ENCODE data around the gene SAT2.

SAT2 gene

DNA sequence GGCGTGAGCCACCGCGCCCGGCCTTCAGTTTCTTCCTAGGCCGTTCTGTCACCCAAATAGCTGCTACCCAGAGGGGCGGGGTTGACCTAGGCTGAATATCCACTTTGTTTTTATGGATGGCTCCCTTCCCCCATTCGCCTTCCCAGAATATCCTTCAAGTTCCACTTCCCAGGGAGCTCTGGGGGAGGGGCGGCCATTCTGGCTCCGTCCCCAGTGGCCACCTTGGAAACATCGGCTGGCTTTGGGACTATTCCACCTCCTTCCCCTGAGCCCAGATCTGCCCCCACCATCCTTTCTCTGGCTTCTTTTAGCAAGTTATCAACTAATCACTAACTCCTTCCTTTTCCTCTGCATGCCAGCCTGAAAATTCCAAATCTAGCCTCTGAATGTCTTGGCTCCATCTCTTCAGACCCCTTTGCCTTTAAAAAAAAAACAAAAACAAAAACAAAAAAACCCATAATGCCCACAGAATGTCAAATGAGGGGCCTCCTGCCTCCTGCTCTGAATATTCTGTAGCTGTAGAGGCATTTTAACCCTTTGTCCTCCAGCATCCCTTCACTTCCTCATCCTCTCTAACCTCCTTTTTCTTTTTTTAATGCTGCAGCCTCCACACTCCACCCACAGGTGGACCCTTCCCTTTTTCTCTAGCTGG lies 29.5 kb upstream of the SAT2 start:
- no peak overlapping the region for H3K4me3 ChIP-seq (ENCODE audit: low read depth, low read length)
- TF ChIP-seq, protein P1, sequence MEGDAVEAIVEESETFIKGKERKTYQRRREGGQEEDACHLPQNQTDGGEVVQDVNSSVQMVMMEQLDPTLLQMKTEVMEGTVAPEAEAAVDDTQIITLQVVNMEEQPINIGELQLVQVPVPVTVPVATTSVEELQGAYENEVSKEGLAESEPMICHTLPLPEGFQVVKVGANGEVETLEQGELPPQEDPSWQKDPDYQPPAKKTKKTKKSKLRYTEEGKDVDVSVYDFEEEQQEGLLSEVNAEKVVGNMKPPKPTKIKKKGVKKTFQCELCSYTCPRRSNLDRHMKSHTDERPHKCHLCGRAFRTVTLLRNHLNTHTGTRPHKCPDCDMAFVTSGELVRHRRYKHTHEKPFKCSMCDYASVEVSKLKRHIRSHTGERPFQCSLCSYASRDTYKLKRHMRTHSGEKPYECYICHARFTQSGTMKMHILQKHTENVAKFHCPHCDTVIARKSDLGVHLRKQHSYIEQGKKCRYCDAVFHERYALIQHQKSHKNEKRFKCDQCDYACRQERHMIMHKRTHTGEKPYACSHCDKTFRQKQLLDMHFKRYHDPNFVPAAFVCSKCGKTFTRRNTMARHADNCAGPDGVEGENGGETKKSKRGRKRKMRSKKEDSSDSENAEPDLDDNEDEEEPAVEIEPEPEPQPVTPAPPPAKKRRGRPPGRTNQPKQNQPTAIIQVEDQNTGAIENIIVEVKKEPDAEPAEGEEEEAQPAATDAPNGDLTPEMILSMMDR (IDR thresholded peaks at IDR 0.05; ENCODE audit: low read depth, low read length), result no peak

DNA sequence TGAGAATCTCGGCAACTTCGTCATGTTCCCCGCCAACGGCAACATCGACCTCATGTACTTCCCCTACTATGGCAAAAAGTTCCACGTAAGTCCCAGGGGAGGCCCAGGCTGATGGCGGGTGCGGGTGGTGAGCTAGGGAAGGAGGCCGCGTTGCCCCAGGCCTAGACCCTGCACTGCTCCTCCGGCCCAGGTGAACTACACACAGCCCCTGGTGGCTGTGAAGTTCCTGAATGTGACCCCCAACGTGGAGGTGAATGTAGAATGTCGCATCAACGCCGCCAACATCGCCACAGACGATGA lies 27.9 kb upstream of the SAT2 start:
- TF ChIP-seq, protein P1 (IDR thresholded peaks at IDR 0.05; ENCODE audit: low read depth, low read length), result no peak
- H3K4me3 ChIP-seq (ENCODE audit: low read depth, low read length), result no peak overlapping the region

DNA sequence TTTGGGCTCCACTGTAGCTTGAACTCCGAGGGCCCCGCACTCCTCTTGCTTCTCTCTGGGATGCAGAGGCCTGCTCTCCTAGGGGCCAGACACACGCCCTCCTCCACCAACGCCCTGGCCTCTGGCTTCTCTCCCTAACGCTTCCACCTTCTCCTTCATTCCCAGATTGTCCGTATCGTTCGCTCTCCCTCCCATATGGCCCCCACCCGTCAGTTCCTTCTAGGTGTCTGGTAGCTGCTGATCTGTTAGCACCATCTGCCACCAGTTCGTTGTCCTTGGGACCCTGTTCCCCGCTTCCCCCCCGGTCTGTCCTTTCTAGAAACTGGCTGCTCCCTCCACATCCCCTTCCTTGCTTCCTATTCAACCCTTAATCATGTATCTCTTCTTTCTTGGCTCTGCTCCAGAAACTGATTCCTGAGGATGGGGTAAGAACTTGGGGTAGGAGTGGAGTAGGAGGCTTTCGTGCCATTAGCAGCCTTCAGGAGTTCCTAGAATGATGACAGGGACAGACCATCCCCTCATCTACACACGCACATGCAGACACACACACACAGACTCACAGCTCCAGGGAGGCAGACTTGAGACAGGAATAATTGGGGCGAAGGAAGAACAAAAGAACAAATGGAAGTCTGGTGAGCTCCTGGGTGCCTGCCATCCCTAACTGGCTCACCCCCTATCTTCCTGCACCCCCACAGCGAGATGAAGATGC lies 27.4 kb upstream of the SAT2 start:
- TF ChIP-seq, protein P1 (IDR thresholded peaks at IDR 0.05; ENCODE audit: low read depth, low read length), result no peak
- H3K4me3 ChIP-seq (ENCODE audit: low read depth, low read length), result no peak overlapping the region

DNA sequence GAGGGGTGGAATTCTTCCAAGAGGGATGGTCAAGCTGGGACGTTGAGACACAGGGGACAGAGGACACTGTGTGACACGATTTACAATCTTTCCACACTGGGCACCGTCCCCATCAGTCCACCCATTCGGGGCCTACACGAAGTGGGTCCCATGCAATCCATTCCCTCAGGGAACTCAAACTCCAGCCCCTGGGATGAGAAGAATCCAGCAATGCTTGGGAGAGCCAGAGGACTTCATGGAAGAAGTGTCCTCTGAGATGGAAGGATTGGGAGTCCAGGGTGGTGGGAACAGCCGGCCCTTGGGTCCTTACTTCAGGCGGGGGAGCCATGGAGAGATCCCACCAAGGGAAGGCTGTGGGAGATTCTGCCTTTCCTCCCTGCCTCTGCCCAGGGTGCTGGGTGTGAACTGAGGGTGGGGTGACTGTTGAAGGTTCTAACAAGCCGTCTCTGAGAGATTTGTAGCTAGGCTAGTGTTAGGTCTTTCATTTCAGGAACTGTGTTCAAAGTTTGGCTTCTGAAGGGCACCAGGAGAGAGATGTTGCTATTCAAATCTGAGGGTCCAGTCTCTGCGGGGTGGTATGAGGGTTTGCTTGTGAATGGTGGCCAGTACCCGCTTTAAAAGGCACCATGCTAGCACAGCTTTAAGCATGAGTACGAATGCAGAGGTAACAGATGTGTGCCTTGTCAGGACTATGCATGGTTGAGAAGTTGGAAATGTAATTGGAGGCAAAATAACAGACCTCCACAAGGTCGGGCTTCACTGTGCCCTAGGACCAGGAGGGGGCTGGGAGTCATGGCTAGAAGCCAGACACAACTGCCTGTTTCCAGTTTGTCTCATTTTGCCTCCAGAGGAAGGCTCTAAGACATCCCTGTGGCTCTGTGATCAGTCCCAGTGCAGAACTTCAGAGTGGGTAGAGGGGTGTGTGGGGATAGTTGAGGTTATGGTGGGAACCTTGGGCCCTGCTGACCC lies 25.1 kb upstream of the SAT2 start:
- TF ChIP-seq, protein P1 (IDR thresholded peaks at IDR 0.05; ENCODE audit: low read depth, low read length), result no peak
- no peak overlapping the region for H3K4me3 ChIP-seq (ENCODE audit: low read depth, low read length)

DNA sequence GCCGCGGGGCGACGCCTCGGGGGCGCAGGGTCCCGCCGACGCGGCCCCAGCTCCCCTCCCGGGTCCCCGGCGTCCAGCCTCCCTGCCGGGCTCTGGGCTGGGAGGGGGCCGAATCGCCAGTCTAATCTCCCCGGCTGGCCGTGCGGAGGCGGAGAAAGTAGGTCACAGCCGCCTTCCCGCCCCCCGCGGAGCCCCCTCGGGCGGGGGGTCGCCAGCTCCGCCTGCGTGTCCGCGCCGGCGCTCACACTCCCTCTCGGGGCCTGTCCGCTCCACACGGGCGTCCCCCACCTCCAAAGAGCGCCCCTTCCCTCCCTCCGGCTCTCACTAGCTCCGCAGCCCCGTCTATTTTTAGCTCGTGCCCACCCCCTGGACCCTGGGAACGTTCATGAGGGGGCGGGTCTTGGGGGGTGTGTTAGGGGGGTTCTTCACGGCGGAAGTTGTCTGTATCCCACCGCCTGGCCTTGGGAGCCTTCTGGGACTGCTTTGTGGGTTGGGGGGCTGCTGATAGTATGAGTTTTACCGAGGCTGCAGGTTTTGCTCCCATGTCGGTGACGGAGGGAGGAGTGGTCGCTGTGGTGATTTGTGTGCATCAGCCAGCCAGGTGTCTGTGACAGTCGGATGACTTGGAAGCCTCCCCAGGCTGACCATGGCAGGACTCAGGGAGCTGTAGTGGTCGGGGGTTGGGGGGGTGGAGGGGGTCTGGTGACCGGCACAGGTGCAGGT lies 24.2 kb upstream of the SAT2 start:
- H3K4me3 ChIP-seq (ENCODE audit: low read depth, low read length), result no peak overlapping the region
- TF ChIP-seq, protein P1 (IDR thresholded peaks at IDR 0.05; ENCODE audit: low read depth, low read length), result no peak

DNA sequence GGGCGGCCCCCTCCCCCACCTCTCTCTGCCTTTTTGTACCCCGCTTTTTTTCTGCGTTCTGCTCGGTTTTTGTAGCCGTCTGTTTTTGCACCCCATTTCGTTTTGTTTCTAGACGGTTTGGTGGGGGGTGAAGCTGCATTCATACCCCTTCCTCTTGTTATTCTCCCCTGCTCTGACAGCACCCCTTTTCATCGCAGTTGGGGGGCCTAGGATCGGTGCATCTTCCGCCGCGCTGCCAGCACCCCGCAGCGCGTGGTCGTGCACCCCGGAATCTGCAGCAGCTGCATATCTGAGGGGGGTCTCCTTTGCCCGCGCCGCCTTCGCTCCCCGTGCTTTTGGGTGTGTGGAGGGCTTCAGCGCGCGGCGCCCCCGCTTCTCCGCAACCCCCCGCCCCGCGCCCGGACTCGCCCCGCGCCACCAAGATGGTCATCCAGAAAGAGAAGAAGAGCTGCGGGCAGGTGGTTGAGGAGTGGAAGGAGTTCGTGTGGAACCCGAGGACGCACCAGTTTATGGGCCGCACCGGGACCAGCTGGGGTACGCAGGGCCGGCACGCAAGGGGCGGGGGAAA lies 23.6 kb upstream of the SAT2 start:
- TF ChIP-seq, protein P1 (IDR thresholded peaks at IDR 0.05; ENCODE audit: low read depth, low read length), result no peak
- 0 out of 2 replicates have a peak overlapping the region, but pooled peaks have one; percentile 20 for H3K4me3 ChIP-seq (ENCODE audit: low read depth, low read length)

Data from WI38 (cell line).